SJCRH30 (cell line): Measurements from ENCODE around the gene LUC7L. TPM values are rescaled to one million over a fixed set of nuclear protein-coding genes. Genes with fewer than 3 reads are reported as not detected.
"Not testable (repeated sequence)": the region's sequence is repeated elsewhere in the genome, so short reads cannot be mapped to it uniquely, and the experiment has no call there.

ENCODE experiments used
- DNase-seq, 2 experiments: peaks; one replicate each; pipeline ENCODE4 v3.0.0-alpha.2; 2015 to 2020
- H3K27ac ChIP-seq: fragments of 250-450 bp; sonication (Bioruptor Pico); 2 replicates; pipeline ENCODE4 v1.5.1; 2020; ENCODE audit warnings: mild to moderate bottlenecking, moderate library complexity
- H3K27me3 ChIP-seq: fragments of 250-450 bp; sonication (Bioruptor Pico); 2 replicates; pipeline ENCODE4 v1.5.1; 2020; ENCODE audit warnings: mild to moderate bottlenecking, moderate library complexity
- H3K36me3 ChIP-seq: fragments of 250-450 bp; sonication (Bioruptor Pico); 2 replicates; pipeline ENCODE4 v1.5.1; 2020; ENCODE audit warnings: mild to moderate bottlenecking, moderate library complexity
- H3K4me1 ChIP-seq: fragments of 250-450 bp; sonication (Bioruptor Pico); 2 replicates; pipeline ENCODE4 v1.5.1; 2020; ENCODE audit warnings: mild to moderate bottlenecking, moderate library complexity
- H3K4me3 ChIP-seq: fragments of 250-450 bp; sonication (Bioruptor Pico); 2 replicates; pipeline ENCODE4 v1.5.1; 2020; ENCODE audit warnings: mild to moderate bottlenecking, moderate library complexity
- H3K9me3 ChIP-seq: fragments of 250-450 bp; sonication (Bioruptor Pico); replicated peaks from 2 replicates; pipeline ENCODE4 v1.5.1; 2020; ENCODE audit warnings: mild to moderate bottlenecking, moderate library complexity
- total RNA-seq: library from RNA; depleted of rRNA; stranded (reverse); fragments of >200 nt; shearing (Covaris generic); gene quantifications from 2 replicates; pipeline ENCODE4 v1.2.3, GENCODE V29; 2014

The LUC7L gene
- total RNA-seq, 1 experiment from 2014 or later: 47.4 TPM

- H3K27me3 ChIP-seq: no peaks in the 10 kb centered on the region
- peak overlapping the region; percentile 90 for H3K4me3 ChIP-seq
- DNase-seq: no peak
- H3K4me1 ChIP-seq: peaks cover 3% of the 10 kb centered on the region; the same call in 1 of the 2 replicates
- no peaks in the 10 kb centered on the region for H3K9me3 ChIP-seq
- peak overlapping the region; percentile 92 for H3K27ac ChIP-seq
- peaks cover 39% of the 10 kb centered on the region for H3K36me3 ChIP-seq
Observed at GRCh38 chr16:228151-228851, 948 bp downstream of the LUC7L start.

- no peak overlapping the region for H3K27ac ChIP-seq
- no peaks in the 10 kb centered on the region for H3K27me3 ChIP-seq
- DNase-seq: no peak
- no peak overlapping the region for H3K4me3 ChIP-seq
- H3K9me3 ChIP-seq: no peaks in the 10 kb centered on the region
- no peaks in the 10 kb centered on the region for H3K4me1 ChIP-seq
- H3K36me3 ChIP-seq: peaks cover 69% of the 10 kb centered on the region
Observed at GRCh38 chr16:220021-220420, 9.2 kb downstream of the LUC7L start.

GRCh38 chr16:212999-213398 lies 16.2 kb downstream of the LUC7L start:
- peaks cover 58% of the 10 kb centered on the region for H3K36me3 ChIP-seq
- H3K27me3 ChIP-seq: no peaks in the 10 kb centered on the region
- no peaks in the 10 kb centered on the region for H3K9me3 ChIP-seq
- no peaks in the 10 kb centered on the region for H3K4me1 ChIP-seq
- H3K4me3 ChIP-seq: no peak overlapping the region
- DNase-seq: no peak
- no peak overlapping the region for H3K27ac ChIP-seq

- not testable (repeated sequence) for DNase-seq, H3K27me3 ChIP-seq, H3K27ac ChIP-seq, H3K4me1 ChIP-seq, H3K4me3 ChIP-seq, H3K9me3 ChIP-seq
- H3K36me3 ChIP-seq: peaks cover 58% of the 10 kb centered on the region
Observed at GRCh38 chr16:211631-212180, 17.5 kb downstream of the LUC7L start.

GRCh38 chr16:209359-209758 lies 19.9 kb downstream of the LUC7L start:
- H3K36me3 ChIP-seq: peaks cover 67% of the 10 kb centered on the region
- not testable (repeated sequence) for H3K4me3 ChIP-seq, DNase-seq, H3K27me3 ChIP-seq, H3K4me1 ChIP-seq, H3K27ac ChIP-seq, H3K9me3 ChIP-seq

- not testable (repeated sequence) for H3K4me1 ChIP-seq, DNase-seq, H3K4me3 ChIP-seq, H3K9me3 ChIP-seq, H3K27me3 ChIP-seq, H3K27ac ChIP-seq
- H3K36me3 ChIP-seq: peaks cover 72% of the 10 kb centered on the region
Observed at GRCh38 chr16:204046-204445, 25.2 kb downstream of the LUC7L start.

- H3K4me3 ChIP-seq: no peak overlapping the region
- no peaks in the 10 kb centered on the region for H3K9me3 ChIP-seq
- no peaks in the 10 kb centered on the region for H3K27me3 ChIP-seq
- DNase-seq: no peak
- no peaks in the 10 kb centered on the region for H3K4me1 ChIP-seq
- H3K27ac ChIP-seq: no peak overlapping the region
- H3K36me3 ChIP-seq: peaks cover 72% of the 10 kb centered on the region
Observed at GRCh38 chr16:203246-203645, 26.0 kb downstream of the LUC7L start.

- H3K9me3 ChIP-seq: no peaks in the 10 kb centered on the region
- no peaks in the 10 kb centered on the region for H3K4me1 ChIP-seq
- no peaks in the 10 kb centered on the region for H3K27me3 ChIP-seq
- peaks cover 73% of the 10 kb centered on the region for H3K36me3 ChIP-seq
- DNase-seq: no peak
- H3K4me3 ChIP-seq: no peak overlapping the region
- H3K27ac ChIP-seq: no peak overlapping the region
Observed at GRCh38 chr16:200388-200787, 28.9 kb downstream of the LUC7L start.

- no peak overlapping the region for H3K4me3 ChIP-seq
Observed at GRCh38 chr16:194516-194915, 34.7 kb downstream of the LUC7L start.

GRCh38 chr16:193441-193840 lies 35.8 kb downstream of the LUC7L start:
- DNase-seq: no peak
- Histone ChIP-seq H3K9me3 (no peaks in the 10 kb centered on the region), H3K36me3 (peaks cover 85% of the 10 kb centered on the region)

More at GRCh38 chr16:194516-194915, 34.7 kb downstream of the LUC7L start:
- H3K4me1 ChIP-seq: no peaks in the 10 kb centered on the region
- H3K27me3 ChIP-seq: no peaks in the 10 kb centered on the region
- peaks cover 86% of the 10 kb centered on the region for H3K36me3 ChIP-seq
- H3K9me3 ChIP-seq: no peaks in the 10 kb centered on the region
- DNase-seq: no peak
- H3K27ac ChIP-seq: no peak overlapping the region

GRCh38 chr16:192686-193085 lies 36.6 kb downstream of the LUC7L start:
- Histone ChIP-seq H3K27ac (no peak overlapping the region), H3K9me3 (no peaks in the 10 kb centered on the region), H3K36me3 (peaks cover 84% of the 10 kb centered on the region), H3K4me1 (no peaks in the 10 kb centered on the region), H3K27me3 (no peaks in the 10 kb centered on the region), H3K4me3 (no peak overlapping the region)
- no peak for DNase-seq

More at GRCh38 chr16:193441-193840, 35.8 kb downstream of the LUC7L start:
- Histone ChIP-seq H3K4me1 (no peaks in the 10 kb centered on the region), H3K27me3 (no peaks in the 10 kb centered on the region), H3K27ac (no peak overlapping the region), H3K4me3 (no peak overlapping the region)

GRCh38 chr16:191831-192230 lies 37.4 kb downstream of the LUC7L start:
- Histone ChIP-seq H3K9me3 (no peaks in the 10 kb centered on the region), H3K4me3 (no peak overlapping the region), H3K36me3 (peaks cover 83% of the 10 kb centered on the region), H3K27ac (no peak overlapping the region), H3K27me3 (no peaks in the 10 kb centered on the region), H3K4me1 (no peaks in the 10 kb centered on the region)
- no peak for DNase-seq

- H3K4me1 ChIP-seq: no peaks in the 10 kb centered on the region
- no peak overlapping the region for H3K4me3 ChIP-seq
- H3K27me3 ChIP-seq: no peaks in the 10 kb centered on the region
- H3K36me3 ChIP-seq: peaks cover 68% of the 10 kb centered on the region
- no peak for DNase-seq
- H3K9me3 ChIP-seq: no peaks in the 10 kb centered on the region
- H3K27ac ChIP-seq: no peak overlapping the region
Observed at GRCh38 chr16:189604-190186, 39.6 kb downstream of the LUC7L start.

GRCh38 chr16:188674-189073 lies 40.6 kb downstream of the LUC7L start:
- H3K27ac ChIP-seq: no peak overlapping the region
- peak; percentile 19 to 30 for DNase-seq
- no peaks in the 10 kb centered on the region for H3K9me3 ChIP-seq
- H3K4me1 ChIP-seq: no peaks in the 10 kb centered on the region
- no peak overlapping the region for H3K4me3 ChIP-seq
- H3K27me3 ChIP-seq: no peaks in the 10 kb centered on the region
- H3K36me3 ChIP-seq: peaks cover 61% of the 10 kb centered on the region

- no peaks in the 10 kb centered on the region for H3K27me3 ChIP-seq
- no peak for DNase-seq
- H3K36me3 ChIP-seq: peaks cover 50% of the 10 kb centered on the region
- no peak overlapping the region for H3K4me3 ChIP-seq
- no peak overlapping the region for H3K27ac ChIP-seq
- H3K4me1 ChIP-seq: no peaks in the 10 kb centered on the region
- no peaks in the 10 kb centered on the region for H3K9me3 ChIP-seq
Observed at GRCh38 chr16:187330-187729, 41.9 kb downstream of the LUC7L start.
